ENCODE data around the gene FANCI. TPM values are rescaled to one million over a fixed set of nuclear protein-coding genes. Genes with fewer than 3 reads are reported as not detected.

The FANCI gene
- total RNA-seq, 4 donors from 2014 or later, result 0.80 to 3.3 (median 2.7) TPM

GRCh38 chr15:89196994-89197393 is 46.8 kb upstream of the FANCI start:
- TF ChIP-seq CTCF (IDR thresholded peaks at IDR 0.05 in 4 of 5, conservative IDR thresholded peaks at IDR 0.05 in 1 of 5) (no peak), POLR2A (IDR thresholded peaks at IDR 0.05) (no peak)
- DNase-seq (no peak), ATAC-seq (no peak)
- Histone ChIP-seq H3K27me3 (no peaks in the 10 kb centered on the region), H3K4me1 (peaks cover 0 to 7% of the 10 kb centered on the region in 2 donors), H3K9me3 (no peaks in the 10 kb centered on the region), H3K36me3 (peaks cover 0 to 91% of the 10 kb centered on the region in 2 donors), H3K27ac (peak overlapping the region in 3 of 4 donors; percentile 3 to 45 (median 29)), H3K4me3 (no peak overlapping the region)
- in situ Hi-C loops (cut with MboI; ENCODE audit: low sequenced_read_pairs in 4 of 4), result no loop called here
- intact Hi-C loops (cut with DNase I; ENCODE audit: low total_unique reads), result no loop called here

- intact Hi-C loops (cut with DNase I; ENCODE audit: low total_unique reads), result no loop called here
- in situ Hi-C loops (cut with MboI; ENCODE audit: low sequenced_read_pairs in 4 of 4), result no loop called here
- H3K9me3 ChIP-seq, result no peaks in the 10 kb centered on the region
- H3K27me3 ChIP-seq, result no peaks in the 10 kb centered on the region
- no peak overlapping the region for H3K27ac ChIP-seq
- DNase-seq (no peak), ATAC-seq (no peak)
- no peak for TF ChIP-seq CTCF (IDR thresholded peaks at IDR 0.05 in 4 of 5, conservative IDR thresholded peaks at IDR 0.05 in 1 of 5)
- no peak for TF ChIP-seq POLR2A (IDR thresholded peaks at IDR 0.05)
- no peak overlapping the region for H3K4me3 ChIP-seq
- peaks cover 0 to 86% of the 10 kb centered on the region in 2 donors for H3K36me3 ChIP-seq
- peaks cover 0 to 7% of the 10 kb centered on the region in 2 donors for H3K4me1 ChIP-seq
Observed at GRCh38 chr15:89197503-89197971, 46.2 kb upstream of the FANCI start.

- no peak for ATAC-seq
- intact Hi-C loops (cut with DNase I; ENCODE audit: low total_unique reads), result no loop called here
- H3K4me3 ChIP-seq, result no peak overlapping the region
- H3K36me3 ChIP-seq, result peaks cover 0 to 79% of the 10 kb centered on the region in 2 donors
- H3K9me3 ChIP-seq, result no peaks in the 10 kb centered on the region
- TF ChIP-seq CTCF (IDR thresholded peaks at IDR 0.05 in 4 of 5, conservative IDR thresholded peaks at IDR 0.05 in 1 of 5), result no peak
- TF ChIP-seq POLR2A (IDR thresholded peaks at IDR 0.05), result no peak
- no peak overlapping the region for H3K27ac ChIP-seq
- no peaks in the 10 kb centered on the region for H3K27me3 ChIP-seq
- no peak for DNase-seq
- in situ Hi-C loops (cut with MboI; ENCODE audit: low sequenced_read_pairs in 4 of 4), result no loop called here
- peaks cover 0 to 7% of the 10 kb centered on the region in 2 donors for H3K4me1 ChIP-seq
Observed at GRCh38 chr15:89198196-89198595, 45.6 kb upstream of the FANCI start.

- intact Hi-C loops (cut with DNase I; ENCODE audit: low total_unique reads) (no loop called here), in situ Hi-C loops (cut with MboI; ENCODE audit: low sequenced_read_pairs in 4 of 4) (no loop called here)
- ATAC-seq (no peak), DNase-seq (no peak)
- Histone ChIP-seq H3K4me1 (peaks cover 0 to 7% of the 10 kb centered on the region in 2 donors), H3K9me3 (no peaks in the 10 kb centered on the region), H3K27ac (no peak overlapping the region), H3K36me3 (peaks cover 0 to 72% of the 10 kb centered on the region in 2 donors), H3K27me3 (no peaks in the 10 kb centered on the region), H3K4me3 (no peak overlapping the region)
- TF ChIP-seq CTCF (IDR thresholded peaks at IDR 0.05 in 4 of 5, conservative IDR thresholded peaks at IDR 0.05 in 1 of 5) (no peak), POLR2A (IDR thresholded peaks at IDR 0.05) (no peak)
Observed at GRCh38 chr15:89198934-89199333, 44.8 kb upstream of the FANCI start.

- intact Hi-C loops (cut with DNase I; ENCODE audit: low total_unique reads), result no loop called here
- in situ Hi-C loops (cut with MboI; ENCODE audit: low sequenced_read_pairs in 4 of 4), result loop anchor here in 1 of 4 donors (25.0 kb wide), 1 partner anchor 238 kb away; no protein-coding TSS in a partner anchor
- no peaks in the 10 kb centered on the region for H3K27me3 ChIP-seq
- DNase-seq (no peak), ATAC-seq (no peak)
- TF ChIP-seq POLR2A (IDR thresholded peaks at IDR 0.05) (no peak), CTCF (IDR thresholded peaks at IDR 0.05 in 4 of 5, conservative IDR thresholded peaks at IDR 0.05 in 1 of 5) (no peak)
- H3K4me1 ChIP-seq, result peaks cover 0 to 7% of the 10 kb centered on the region in 2 donors
- H3K27ac ChIP-seq, result no peak overlapping the region
- peaks cover 0 to 63% of the 10 kb centered on the region in 2 donors for H3K36me3 ChIP-seq
- H3K9me3 ChIP-seq, result no peaks in the 10 kb centered on the region
- H3K4me3 ChIP-seq, result no peak overlapping the region
Observed at GRCh38 chr15:89199746-89200145, 44.0 kb upstream of the FANCI start.

Measured in gastrocnemius medialis (tissue), 4 donors.